WTC11 (cell line): ENCODE results near the gene REX1BD.
"Not testable (repeated sequence)": the region's sequence is repeated elsewhere in the genome, so short reads cannot be mapped to it uniquely, and the experiment has no call there.

Source experiments
- ATF1 ChIP-seq: sonication (generic); formaldehyde crosslinking; IDR thresholded peaks from 2 replicates; pipeline ENCODE4 v1.8.1; 2023; ENCODE audit warnings: mild to moderate bottlenecking, moderate library complexity, missing genetic modification reagents
- CTCF ChIP-seq: fragments of 200-600 bp; IDR thresholded peaks from 2 replicates; pipeline ENCODE4 v1.8.0; 2022; ENCODE audit warnings: antibody characterized with exemption
- GTF2I ChIP-seq: fragments of 250-450 bp; sonication (Bioruptor Pico); conservative IDR thresholded peaks from 2 replicates; pipeline ENCODE4 v1.4.0; 2021; ENCODE audit warnings: mild to moderate bottlenecking
- MXD4 ChIP-seq: fragments of 250-450 bp; sonication (Bioruptor Pico); IDR thresholded peaks from 2 replicates; pipeline ENCODE4 v1.8.0; 2021; ENCODE audit warnings: mild to moderate bottlenecking, moderate library complexity, borderline replicate concordance
- OVOL2 ChIP-seq: fragments of 250-450 bp; sonication (Bioruptor Pico); IDR thresholded peaks from 2 replicates; pipeline ENCODE4 v1.9.0; 2021; ENCODE audit warnings: mild to moderate bottlenecking, borderline replicate concordance
- TF ChIP-seq, protein P1 (sequence below): sonication (generic); formaldehyde crosslinking; IDR thresholded peaks from 2 replicates; pipeline ENCODE4 v1.8.1; 2023; ENCODE audit warnings: mild to moderate bottlenecking, missing genetic modification reagents, moderate library complexity

DNA sequence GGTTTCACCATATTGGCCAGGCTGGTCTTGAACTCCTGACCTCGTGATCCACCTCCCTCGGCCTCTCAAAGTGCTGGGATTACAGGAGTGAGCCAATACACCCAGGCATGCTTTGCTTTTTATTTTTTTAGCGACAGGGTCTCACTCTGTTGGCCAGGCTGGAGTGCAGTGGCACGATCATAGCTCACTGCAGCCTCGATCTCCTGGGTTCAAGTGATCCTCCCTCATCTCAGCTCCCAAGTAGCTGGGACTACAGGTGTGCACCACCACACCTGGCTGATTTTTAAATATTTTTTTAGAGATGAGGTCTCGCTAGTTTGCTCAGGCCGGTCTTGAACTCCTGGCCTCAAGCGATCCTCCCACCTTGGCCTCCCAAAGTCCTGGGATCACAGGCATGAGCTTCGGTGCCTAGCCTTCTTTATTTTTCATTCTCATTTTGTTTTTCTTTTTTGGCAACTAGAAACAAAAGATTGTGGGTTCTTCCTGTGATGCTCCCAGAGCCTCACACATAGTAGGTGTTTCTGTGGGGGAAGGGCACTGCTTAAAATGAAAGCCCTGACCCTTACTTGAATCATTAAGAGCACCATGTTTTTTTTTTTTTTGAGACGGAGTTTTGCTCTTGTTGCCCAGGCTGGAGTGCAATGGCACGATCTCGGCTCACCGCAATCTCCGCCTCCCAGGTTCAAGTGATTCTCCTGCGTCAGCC is 12.2 kb downstream of the REX1BD start:
- TF ChIP-seq OVOL2 (CRISPR knock-in tag); ATF1 (CRISPR knock-in tag); CTCF; GTF2I (CRISPR knock-in tag); MXD4 (CRISPR knock-in tag): not testable (repeated sequence)
- TF ChIP-seq, protein P1, sequence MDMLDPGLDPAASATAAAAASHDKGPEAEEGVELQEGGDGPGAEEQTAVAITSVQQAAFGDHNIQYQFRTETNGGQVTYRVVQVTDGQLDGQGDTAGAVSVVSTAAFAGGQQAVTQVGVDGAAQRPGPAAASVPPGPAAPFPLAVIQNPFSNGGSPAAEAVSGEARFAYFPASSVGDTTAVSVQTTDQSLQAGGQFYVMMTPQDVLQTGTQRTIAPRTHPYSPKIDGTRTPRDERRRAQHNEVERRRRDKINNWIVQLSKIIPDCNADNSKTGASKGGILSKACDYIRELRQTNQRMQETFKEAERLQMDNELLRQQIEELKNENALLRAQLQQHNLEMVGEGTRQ (CRISPR knock-in tag) = not testable (repeated sequence)
